Activated CD4-positive, alpha-beta T cell treated with anti-CD3 and anti-CD28 coated beads, Interleukin-2, amount 10 ng/mL, durations not matched to agents 24 days and 14 days (primary cell): ENCODE results near the gene CRLF1. TPM values are rescaled to one million over a fixed set of nuclear protein-coding genes. Genes with fewer than 3 reads are reported as not detected.
"Not testable (repeated sequence)": the region's sequence is repeated elsewhere in the genome, so short reads cannot be mapped to it uniquely, and the experiment has no call there.

Source experiments
- DNase-seq: peaks from one replicate; pipeline ENCODE4 v3.0.0; 2022
- H3K27ac Mint-ChIP-seq: one replicate; pipeline ENCODE4 v1.8.0; 2022; ENCODE audit warnings: mild to moderate bottlenecking, mixed read lengths
- H3K27me3 Mint-ChIP-seq: one replicate; pipeline ENCODE4 v1.8.0; 2022; ENCODE audit warnings: mixed read lengths
- H3K36me3 Mint-ChIP-seq: one replicate; pipeline ENCODE4 v1.8.0; 2022; ENCODE audit warnings: low read depth, mild to moderate bottlenecking, mixed read lengths
- H3K4me1 Mint-ChIP-seq: one replicate; pipeline ENCODE4 v1.8.0; 2021; ENCODE audit warnings: mixed read lengths
- H3K4me3 Mint-ChIP-seq: one replicate; pipeline ENCODE4 v1.8.0; 2022; ENCODE audit warnings: mild to moderate bottlenecking, moderate library complexity, mixed read lengths
- H3K9me3 Mint-ChIP-seq: one replicate; pipeline ENCODE4 v1.8.0; 2021; ENCODE audit warnings: mixed read lengths
- intact Hi-C: fragments of 100-400 bp; cut with micrococcal nuclease; formaldehyde crosslinking; loops from one replicate; pipeline ENCODE4 v1.15.1; 2023
- total RNA-seq: library from RNA; stranded (reverse); gene quantifications from 2 replicates; pipeline ENCODE4 v1.2.3, GENCODE V29; 2022

CRLF1 gene
- total RNA-seq, 1 donor from 2014 or later, result not detected

DNA sequence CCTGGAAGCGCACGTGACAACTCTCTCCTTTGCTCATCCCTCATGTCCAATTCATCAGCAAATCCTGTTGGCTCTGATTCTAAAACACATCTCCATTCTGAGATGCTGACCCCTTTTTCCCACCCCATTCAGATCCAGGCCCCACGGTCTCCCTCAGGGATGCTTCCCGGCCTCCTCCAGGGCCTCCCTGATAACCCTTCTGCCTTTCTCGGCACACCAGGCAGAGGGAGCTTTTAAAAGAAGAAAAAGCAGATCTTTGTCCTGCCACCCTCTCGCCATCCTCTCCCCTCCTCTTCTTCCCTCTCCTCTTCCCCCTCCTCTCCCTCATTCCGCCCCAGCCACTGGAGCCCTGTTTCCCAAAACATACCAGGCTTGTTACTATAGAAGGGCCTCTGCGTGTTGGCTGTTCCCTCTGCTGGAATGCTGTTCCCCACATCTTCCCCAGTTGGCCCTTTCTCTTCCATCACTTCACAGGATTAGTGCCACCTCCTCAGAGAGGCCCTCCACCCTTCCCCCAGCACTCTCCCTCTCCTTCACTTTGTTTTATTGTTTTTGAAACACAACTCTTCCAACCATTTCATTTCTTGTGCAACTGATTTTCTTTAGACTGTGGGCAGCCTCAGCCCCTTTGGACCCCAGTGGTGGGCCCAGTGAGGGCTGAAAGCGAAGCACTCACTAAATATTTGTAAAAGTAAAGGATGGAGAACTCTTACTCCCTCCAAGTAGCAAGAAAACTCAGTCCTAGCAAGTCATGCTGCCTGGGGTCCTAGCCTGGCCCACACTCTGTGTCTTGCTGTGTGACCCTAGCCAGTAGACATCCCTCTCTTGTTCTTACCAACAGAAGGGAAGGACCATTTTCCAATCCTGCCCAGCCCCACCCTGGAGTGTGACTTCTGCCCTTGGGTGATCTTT, 2.5 kb upstream of the CRLF1 start:
- H3K27ac Mint-ChIP-seq, result no peak overlapping the region
- peaks cover 1% of the 10 kb centered on the region for H3K36me3 Mint-ChIP-seq
- no peaks in the 10 kb centered on the region for H3K9me3 Mint-ChIP-seq
- intact Hi-C loops, result no loop called here
- no peak overlapping the region for H3K4me3 Mint-ChIP-seq
- peaks cover 73% of the 10 kb centered on the region for H3K27me3 Mint-ChIP-seq
- peaks cover 9% of the 10 kb centered on the region for H3K4me1 Mint-ChIP-seq
- peak; percentile 55 for DNase-seq

DNA sequence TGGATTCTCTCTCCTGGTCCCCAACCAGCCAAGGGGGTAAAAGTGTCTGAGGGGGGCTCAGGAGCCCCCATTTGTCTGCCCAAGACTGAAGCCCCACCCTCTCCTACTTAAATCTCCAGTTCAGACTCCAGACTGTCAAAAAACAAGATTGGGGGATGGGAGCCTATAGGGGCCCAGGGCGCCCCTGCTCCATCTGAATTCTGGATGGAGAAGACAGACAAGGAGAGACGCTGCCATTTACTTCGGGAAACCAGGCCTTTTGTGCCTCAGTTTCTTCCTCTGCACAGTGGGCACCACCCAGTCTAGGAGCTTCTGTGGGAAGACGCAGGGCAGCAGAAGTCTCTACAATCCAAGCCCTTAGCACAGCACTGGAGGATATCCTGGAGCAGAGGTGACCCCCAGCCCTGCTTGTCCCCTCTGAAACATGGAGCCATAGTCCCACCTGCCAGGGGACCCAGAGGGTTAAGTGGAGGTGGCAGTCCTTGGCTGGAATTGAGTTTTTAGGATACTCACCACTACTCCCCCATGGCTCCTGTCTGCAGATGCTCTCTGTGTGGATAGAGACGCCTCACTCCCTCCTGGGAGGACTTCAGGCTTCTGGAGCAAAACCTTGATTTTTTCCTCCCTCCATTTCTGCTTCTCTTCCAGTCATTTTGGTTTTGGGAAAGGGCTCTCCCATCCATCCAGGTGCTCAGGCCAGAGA, 1.7 kb upstream of the CRLF1 start:
- intact Hi-C loops, result no loop called here

DNA sequence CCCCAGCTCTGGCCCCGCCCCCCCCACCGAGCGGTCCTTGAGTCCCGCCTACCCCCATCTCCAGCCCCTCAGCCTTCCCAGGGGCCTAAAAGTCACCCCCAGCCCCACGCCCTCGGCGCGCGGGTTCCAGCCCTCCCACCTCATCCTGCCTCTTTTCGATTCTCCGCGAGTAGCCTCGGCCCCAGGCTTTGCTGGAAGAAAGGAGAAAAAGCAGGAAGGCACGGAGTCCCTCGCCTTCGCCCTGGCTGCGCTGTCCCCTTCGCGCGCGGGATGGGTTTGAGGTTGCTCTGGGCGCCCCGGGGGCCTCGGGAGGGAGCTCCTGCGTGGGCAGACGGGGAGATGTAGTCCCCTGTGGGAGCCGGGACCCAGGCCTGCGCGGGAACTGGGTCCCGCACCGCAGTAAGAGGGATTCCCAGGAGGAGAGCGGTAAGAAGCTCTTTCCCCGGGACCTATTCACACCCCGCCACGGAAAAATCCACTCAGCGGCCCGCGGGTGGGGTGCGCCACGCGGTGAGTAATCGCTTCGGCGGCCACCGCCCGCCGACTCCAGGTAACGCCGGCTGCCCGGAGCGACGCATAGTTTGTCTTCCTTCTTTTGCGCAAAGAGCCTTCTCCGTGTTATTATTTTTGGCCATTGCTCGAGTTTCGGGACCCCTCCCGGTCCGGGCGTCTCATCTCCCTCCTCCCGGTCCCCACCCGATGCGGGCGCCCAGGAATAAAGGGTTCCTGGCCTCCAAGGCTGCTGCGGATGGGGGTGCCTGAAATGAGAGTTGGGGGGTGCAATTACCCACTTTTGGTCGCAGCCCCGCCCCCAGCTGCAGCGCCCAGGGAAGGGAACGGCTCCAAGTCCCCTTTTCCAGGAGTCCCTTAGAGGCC, 865 bp upstream of the CRLF1 start:
- intact Hi-C loops, result no loop called here
- peaks cover 1% of the 10 kb centered on the region for H3K36me3 Mint-ChIP-seq
- peaks cover 73% of the 10 kb centered on the region for H3K27me3 Mint-ChIP-seq
- H3K27ac Mint-ChIP-seq, result no peak overlapping the region
- peaks cover 11% of the 10 kb centered on the region for H3K4me1 Mint-ChIP-seq
- H3K4me3 Mint-ChIP-seq, result no peak overlapping the region
- no peaks in the 10 kb centered on the region for H3K9me3 Mint-ChIP-seq
- DNase-seq, result no peak

More for the DNA sequence above, 1.7 kb upstream of the CRLF1 start:
- Mint-ChIP-seq H3K27ac (no peak overlapping the region), H3K4me3 (no peak overlapping the region), H3K4me1 (peaks cover 10% of the 10 kb centered on the region), H3K9me3 (no peaks in the 10 kb centered on the region), H3K36me3 (peaks cover 1% of the 10 kb centered on the region), H3K27me3 (peaks cover 69% of the 10 kb centered on the region)
- no peak for DNase-seq

DNA sequence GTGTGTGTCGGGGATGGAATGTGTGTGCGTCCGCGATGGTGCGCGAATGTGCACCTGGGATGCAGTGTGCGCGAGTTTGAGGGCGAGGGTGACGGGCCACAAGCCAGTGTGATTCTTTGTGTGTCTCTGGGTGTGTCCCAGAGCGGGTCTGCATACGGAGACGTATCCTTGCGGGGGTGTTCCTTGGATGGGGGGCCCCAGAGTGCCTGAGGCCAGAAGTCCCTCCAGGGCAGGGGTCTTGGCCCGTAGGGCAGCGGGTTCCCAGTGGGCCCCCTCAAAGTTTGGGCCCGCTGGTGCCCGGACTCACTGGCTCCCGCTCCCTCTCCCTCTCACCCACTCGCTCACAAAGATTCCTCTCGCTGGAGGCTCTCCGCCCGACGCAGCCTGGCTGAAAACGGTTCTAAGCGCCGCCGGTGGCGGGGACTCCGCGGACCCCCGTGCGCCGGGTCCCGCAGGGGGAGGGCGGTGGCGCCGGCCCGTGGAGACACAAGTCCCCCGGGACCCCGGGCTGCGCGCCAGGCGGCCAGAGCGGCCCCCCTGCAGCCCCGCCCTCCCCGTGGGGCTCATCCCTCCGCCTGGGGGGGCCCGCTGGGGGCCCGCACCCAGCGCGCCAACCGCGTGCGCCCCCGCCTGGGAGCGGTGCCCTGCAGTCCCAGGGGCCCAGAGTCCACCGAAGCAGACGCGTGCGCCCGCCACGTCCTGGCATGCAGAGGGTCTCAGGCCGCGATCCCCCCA, 886 bp downstream of the CRLF1 start:
- peaks cover 70% of the 10 kb centered on the region for H3K27me3 Mint-ChIP-seq
- H3K4me3 Mint-ChIP-seq, result no peak overlapping the region
- intact Hi-C loops, result no loop called here
- H3K4me1 Mint-ChIP-seq, result peaks cover 2% of the 10 kb centered on the region
- no peak overlapping the region for H3K27ac Mint-ChIP-seq
- DNase-seq, result no peak
- no peaks in the 10 kb centered on the region for H3K9me3 Mint-ChIP-seq
- no peaks in the 10 kb centered on the region for H3K36me3 Mint-ChIP-seq

DNA sequence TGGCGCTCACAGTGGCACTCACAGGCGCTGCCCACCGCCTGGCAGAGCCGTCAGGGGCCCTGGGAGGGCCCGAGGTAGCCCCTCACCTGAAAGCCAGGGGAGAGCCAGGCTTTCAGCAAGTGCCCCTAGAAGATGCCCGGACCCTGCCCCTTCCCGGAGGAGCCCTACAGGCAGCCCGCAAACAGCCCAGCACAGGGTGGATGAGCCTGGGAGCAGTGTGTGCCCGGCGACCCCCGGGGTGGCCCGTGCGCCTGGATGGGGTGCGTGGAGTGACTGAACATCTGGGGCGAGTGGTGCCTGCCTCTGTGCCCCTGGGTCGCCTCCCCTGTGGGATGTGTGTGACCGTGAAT, 1.4 kb downstream of the CRLF1 start:
- Mint-ChIP-seq H3K9me3 (no peaks in the 10 kb centered on the region), H3K4me1 (peaks cover 2% of the 10 kb centered on the region), H3K4me3 (no peak overlapping the region), H3K27ac (no peak overlapping the region), H3K36me3 (no peaks in the 10 kb centered on the region), H3K27me3 (peaks cover 66% of the 10 kb centered on the region)
- intact Hi-C loops, result no loop called here
- no peak for DNase-seq

DNA sequence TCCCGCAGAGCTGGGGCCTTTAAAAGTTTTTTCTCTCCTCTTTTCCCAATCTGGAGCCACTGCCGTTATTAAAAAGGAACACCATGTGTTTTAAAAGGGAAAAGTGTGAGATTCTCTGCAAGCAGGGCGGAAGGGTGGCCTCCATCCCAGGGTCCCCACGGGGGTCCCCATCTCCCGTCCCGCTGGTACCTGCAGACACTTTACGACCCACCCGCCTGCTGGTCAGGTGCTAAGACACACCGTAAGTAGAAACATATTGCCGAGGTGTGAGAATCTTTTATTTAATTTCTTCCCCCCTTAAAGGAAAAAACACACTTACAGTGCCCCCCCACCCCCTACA, 1.8 kb downstream of the CRLF1 start:
- peaks cover 64% of the 10 kb centered on the region for H3K27me3 Mint-ChIP-seq
- no peaks in the 10 kb centered on the region for H3K36me3 Mint-ChIP-seq
- H3K4me3 Mint-ChIP-seq, result no peak overlapping the region
- H3K27ac Mint-ChIP-seq, result no peak overlapping the region
- H3K9me3 Mint-ChIP-seq, result no peaks in the 10 kb centered on the region
- intact Hi-C loops, result no loop called here
- H3K4me1 Mint-ChIP-seq, result peaks cover 2% of the 10 kb centered on the region
- DNase-seq, result no peak

DNA sequence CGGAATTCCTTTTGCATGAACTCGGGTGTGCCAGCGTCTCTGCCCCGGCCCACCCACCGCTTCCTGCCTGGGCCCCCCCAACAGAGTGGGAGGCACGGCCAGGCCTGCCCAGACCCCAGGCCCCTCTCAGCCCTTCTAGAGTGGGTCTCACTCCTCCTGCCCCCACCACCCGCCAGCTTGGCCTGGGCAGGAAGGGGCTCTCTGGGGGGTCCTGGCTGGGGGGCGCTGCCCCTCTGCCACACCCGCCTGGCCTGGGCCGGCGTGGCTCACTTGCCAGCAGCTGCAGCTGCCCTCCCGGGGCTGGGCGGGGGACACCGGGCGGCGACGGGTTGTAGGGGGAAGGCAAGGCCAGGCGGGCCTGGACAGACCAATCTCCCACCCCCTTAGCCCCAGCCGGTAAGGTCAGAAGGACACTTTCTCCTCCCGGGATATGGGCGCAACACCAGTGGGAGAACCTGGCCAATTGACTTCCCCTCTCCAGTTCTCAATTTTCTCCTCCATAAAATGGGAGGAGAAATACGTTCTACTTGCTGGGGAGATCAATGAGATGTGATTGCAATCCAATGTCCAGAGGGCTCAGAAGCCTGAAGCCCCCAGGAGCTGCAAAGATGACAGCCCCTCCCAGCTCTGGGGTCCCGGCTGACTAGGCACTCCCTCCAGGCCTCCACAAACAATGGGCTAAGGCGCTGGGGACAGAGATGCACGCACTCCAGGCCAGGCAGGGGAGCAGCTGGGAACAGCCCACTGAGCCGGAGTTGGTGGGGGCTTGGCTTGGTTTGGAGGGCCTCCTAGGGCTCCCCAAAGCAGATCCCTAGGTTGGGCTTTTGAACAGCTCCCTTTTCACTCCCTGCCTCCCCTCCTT, 2.4 kb downstream of the CRLF1 start:
- no peak overlapping the region for H3K27ac Mint-ChIP-seq
- H3K36me3 Mint-ChIP-seq, result no peaks in the 10 kb centered on the region
- no peak for DNase-seq
- no peaks in the 10 kb centered on the region for H3K9me3 Mint-ChIP-seq
- intact Hi-C loops, result no loop called here
- H3K27me3 Mint-ChIP-seq, result peaks cover 58% of the 10 kb centered on the region
- peaks cover 2% of the 10 kb centered on the region for H3K4me1 Mint-ChIP-seq
- no peak overlapping the region for H3K4me3 Mint-ChIP-seq

DNA sequence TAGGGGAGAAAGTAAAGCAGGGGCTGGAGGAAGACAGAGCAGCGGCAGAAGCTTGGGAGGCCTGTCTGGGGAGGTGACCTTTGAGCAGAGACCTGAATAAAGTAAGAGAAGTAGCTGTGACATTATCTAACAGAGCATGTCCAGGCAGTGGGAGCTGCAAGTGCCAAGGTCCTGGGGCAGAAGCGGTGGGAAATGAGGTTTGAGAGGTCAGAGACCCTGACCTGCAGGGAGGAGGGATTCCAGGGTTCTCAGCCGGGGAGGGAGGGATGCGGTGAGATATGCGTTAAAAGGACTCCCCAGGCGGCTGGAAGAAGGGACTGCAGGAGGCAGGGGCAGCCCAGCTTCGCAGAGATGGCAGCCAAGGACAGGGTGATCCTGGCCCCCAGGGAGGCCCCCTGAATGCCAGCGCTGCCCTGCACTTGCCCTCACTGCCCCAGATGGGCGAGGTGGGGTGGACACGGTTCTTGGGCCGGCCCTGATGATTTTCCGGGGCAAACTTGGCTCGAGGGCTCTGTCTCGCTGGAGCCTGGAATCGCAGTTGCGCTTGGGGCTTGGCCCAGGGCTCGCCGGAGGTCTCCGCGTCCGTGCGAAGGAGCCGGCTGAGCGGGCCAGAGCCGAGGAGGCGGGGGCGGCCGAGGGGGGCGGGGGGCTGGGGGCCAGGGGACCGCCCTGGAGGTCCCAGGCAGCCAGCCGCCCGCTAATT, 3.2 kb downstream of the CRLF1 start:
- intact Hi-C loops, result no loop called here
- Mint-ChIP-seq H3K4me3 (no peak overlapping the region), H3K36me3 (no peaks in the 10 kb centered on the region), H3K27ac (no peak overlapping the region), H3K9me3 (no peaks in the 10 kb centered on the region), H3K4me1 (peaks cover 2% of the 10 kb centered on the region), H3K27me3 (peaks cover 50% of the 10 kb centered on the region)
- DNase-seq, result no peak

DNA sequence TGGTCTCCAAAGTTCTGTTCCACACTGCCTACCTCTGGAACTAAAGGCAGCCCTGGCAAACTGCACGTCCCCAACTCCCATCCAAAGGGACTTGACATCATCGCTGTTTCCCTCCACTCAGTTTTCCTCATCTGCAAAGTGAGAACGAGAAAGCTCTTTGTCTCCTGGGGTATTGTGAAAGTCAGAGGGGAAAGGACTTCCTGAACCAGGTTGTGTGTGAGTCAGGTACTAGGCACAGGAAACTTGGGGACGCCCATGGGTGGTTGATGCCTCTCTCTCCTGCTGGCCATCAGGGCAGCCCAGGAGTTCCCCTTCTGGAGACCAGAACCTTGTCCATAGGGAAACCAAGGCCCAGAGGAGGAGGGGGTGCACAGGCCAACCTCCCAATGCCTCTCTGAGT, 4.7 kb downstream of the CRLF1 start:
- no peak for DNase-seq
- peaks cover 38% of the 10 kb centered on the region for H3K27me3 Mint-ChIP-seq
- H3K36me3 Mint-ChIP-seq, result no peaks in the 10 kb centered on the region
- intact Hi-C loops, result no loop called here
- no peak overlapping the region for H3K4me3 Mint-ChIP-seq
- no peak overlapping the region for H3K27ac Mint-ChIP-seq
- H3K9me3 Mint-ChIP-seq, result no peaks in the 10 kb centered on the region
- H3K4me1 Mint-ChIP-seq, result peaks cover 2% of the 10 kb centered on the region

DNA sequence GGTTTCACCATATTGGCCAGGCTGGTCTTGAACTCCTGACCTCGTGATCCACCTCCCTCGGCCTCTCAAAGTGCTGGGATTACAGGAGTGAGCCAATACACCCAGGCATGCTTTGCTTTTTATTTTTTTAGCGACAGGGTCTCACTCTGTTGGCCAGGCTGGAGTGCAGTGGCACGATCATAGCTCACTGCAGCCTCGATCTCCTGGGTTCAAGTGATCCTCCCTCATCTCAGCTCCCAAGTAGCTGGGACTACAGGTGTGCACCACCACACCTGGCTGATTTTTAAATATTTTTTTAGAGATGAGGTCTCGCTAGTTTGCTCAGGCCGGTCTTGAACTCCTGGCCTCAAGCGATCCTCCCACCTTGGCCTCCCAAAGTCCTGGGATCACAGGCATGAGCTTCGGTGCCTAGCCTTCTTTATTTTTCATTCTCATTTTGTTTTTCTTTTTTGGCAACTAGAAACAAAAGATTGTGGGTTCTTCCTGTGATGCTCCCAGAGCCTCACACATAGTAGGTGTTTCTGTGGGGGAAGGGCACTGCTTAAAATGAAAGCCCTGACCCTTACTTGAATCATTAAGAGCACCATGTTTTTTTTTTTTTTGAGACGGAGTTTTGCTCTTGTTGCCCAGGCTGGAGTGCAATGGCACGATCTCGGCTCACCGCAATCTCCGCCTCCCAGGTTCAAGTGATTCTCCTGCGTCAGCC, 5.8 kb downstream of the CRLF1 start:
- H3K4me1 Mint-ChIP-seq, DNase-seq, H3K27ac Mint-ChIP-seq, intact Hi-C loops, H3K36me3 Mint-ChIP-seq, H3K4me3 Mint-ChIP-seq, H3K9me3 Mint-ChIP-seq: not testable (repeated sequence)
- peaks cover 43% of the 10 kb centered on the region for H3K27me3 Mint-ChIP-seq

DNA sequence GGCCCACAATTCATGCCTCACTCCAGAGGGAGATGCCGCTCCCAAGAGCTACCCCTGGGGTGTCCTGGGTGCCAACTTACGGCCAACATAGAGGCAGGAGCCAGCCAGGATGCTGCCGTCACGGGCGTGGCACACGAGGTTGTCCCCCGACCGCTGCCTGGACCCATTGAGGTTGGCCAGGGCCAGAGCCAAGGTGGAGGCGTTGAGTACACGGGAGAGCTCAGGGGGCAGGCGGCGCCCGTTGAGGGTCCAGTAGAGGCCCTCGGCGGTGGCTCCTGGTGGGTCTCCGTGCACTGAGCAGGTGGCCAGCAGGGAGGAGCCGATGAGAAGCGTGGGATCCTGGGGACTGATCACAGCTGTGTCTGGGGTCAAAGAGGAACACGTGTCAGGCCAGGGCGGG, 7.1 kb downstream of the CRLF1 start:
- Mint-ChIP-seq H3K27ac (no peak overlapping the region), H3K4me1 (peaks cover 5% of the 10 kb centered on the region), H3K36me3 (peaks cover 1% of the 10 kb centered on the region), H3K9me3 (no peaks in the 10 kb centered on the region), H3K4me3 (no peak overlapping the region), H3K27me3 (peaks cover 40% of the 10 kb centered on the region)
- intact Hi-C loops, result loop anchor here (5.0 kb wide), 1 partner anchor 38 kb away; the partner anchor contains the start of gene KLHL26
- DNase-seq, result no peak
